Ecto neural progenitor cell (in vitro differentiated cells): ENCODE measurements around the gene RNF212B.

ENCODE experiments used
- DNase-seq: peaks from one replicate; pipeline ENCODE4 v3.0.0-alpha.2; 2018; ENCODE audit warnings: low spot score

Gene RNF212B

DNA sequence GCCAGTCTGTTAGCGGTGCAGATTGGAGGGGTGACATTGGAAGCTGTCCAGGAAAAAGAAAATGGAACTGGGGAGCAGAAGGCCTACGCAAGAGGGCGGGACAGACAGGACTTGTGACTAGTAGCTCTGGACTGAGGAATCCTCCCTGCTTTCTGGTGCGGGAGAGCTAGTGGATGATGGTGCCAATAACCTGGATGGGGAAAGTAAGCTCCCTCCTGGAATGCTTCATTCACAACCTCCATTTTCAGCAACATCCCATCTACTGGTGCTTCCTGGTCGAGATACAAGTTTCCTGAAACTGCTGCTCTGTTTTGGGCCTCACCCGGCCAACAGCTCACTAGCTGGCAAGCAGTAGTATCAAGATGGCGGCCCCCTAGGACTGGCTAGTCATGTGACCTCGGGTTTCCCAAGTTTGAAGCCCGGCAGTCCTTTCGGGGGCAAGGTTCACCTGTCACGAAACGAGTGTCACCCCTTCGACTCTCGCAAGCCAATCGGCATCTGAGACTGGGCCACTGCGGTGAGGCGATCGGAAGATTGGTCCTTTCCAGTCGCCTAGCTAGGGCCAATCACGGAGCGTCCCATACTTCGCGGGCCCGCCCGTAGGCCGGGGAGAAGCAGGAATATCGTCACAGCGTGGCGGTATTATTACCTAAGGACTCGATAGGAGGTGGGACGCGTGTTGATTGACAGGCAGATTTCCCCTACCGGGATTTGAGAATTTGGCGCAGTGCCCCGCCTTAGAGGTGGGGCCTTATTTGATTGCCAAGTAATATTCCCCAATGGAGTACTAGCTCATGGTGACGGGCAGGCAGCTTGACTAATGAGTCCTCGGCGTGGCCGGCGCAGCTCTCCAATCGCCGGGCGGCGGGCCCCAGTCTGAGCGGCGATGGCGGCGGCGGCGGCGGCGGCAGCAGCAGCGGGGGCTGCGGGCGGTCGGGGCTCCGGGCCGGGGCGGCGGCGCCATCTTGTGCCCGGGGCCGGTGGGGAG lies 83.1 kb downstream of the RNF212B start, which contains the start of gene PABPN1:
Gene PABPN1 (plus strand): TSS at position 874 of the 988 bp plus-strand sequence. CDS start 13 bp downstream, at position 887.
- peak; percentile 98 for DNase-seq

GRCh38 chr14:23321572-23322547 lies 84.1 kb downstream of the RNF212B start:
- DNase-seq = no peak
